H9 (cell line): ENCODE data around the gene ADAMTS5. TPM values are rescaled to one million over a fixed set of nuclear protein-coding genes. Genes with fewer than 3 reads are reported as not detected.

Experiments used
- DNase-seq: peaks from one replicate; pipeline ENCODE4 v3.0.0-alpha.2; 2017
- H2AFZ ChIP-seq: one replicate; pipeline ENCODE4 v1.6.1; 2013; ENCODE audit warnings: mild to moderate bottlenecking, low read length, control low read depth, moderate library complexity
- H2AK5ac ChIP-seq: 2 replicates; pipeline ENCODE4 v1.6.1; 2013; ENCODE audit warnings: low read length, control low read depth, mixed read lengths; ENCODE audit not compliant: insufficient read length
- H2BK120ac ChIP-seq: one replicate; pipeline ENCODE4 v1.6.1; 2013; ENCODE audit warnings: low read depth, mild to moderate bottlenecking, low read length, control low read depth, inconsistent platforms; ENCODE audit not compliant: poor library complexity, severe bottlenecking
- H2BK12ac ChIP-seq: 2 replicates; pipeline ENCODE4 v1.6.1; 2013; ENCODE audit warnings: low read length, control low read depth, mixed read lengths, low read depth; ENCODE audit not compliant: insufficient read length
- H2BK15ac ChIP-seq: 2 replicates; pipeline ENCODE4 v1.6.1; 2013; ENCODE audit warnings: low read depth, low read length, control low read depth
- H2BK20ac ChIP-seq: one replicate; pipeline ENCODE4 v1.6.1; 2013; ENCODE audit warnings: low read depth, mild to moderate bottlenecking, low read length, control low read depth, inconsistent platforms; ENCODE audit not compliant: poor library complexity, severe bottlenecking
- H2BK5ac ChIP-seq: 2 replicates; pipeline ENCODE4 v1.6.1; 2013; ENCODE audit warnings: low read length, control low read depth, mixed read lengths; ENCODE audit not compliant: insufficient read length
- H3K14ac ChIP-seq: 2 replicates; pipeline ENCODE4 v1.6.1; 2013; ENCODE audit warnings: low read length, control low read depth; ENCODE audit not compliant: insufficient read depth
- H3K18ac ChIP-seq: 2 replicates; pipeline ENCODE4 v1.6.1; 2013; ENCODE audit warnings: low read depth, mild to moderate bottlenecking, mixed read lengths, low read length, control low read depth; ENCODE audit not compliant: insufficient read length
- H3K23ac ChIP-seq: 2 replicates; pipeline ENCODE4 v1.6.1; 2013; ENCODE audit warnings: low read length, control low read depth, mixed read lengths, low read depth; ENCODE audit not compliant: insufficient read length
- H3K23me2 ChIP-seq: 2 replicates; pipeline ENCODE4 v1.6.1; 2013; ENCODE audit warnings: low read depth, mild to moderate bottlenecking, mixed read lengths, low read length, control low read depth; ENCODE audit not compliant: insufficient read length, poor library complexity, severe bottlenecking
- H3K27ac ChIP-seq: 2 replicates; pipeline ENCODE4 v1.5.1; 2013; ENCODE audit warnings: low read length, control low read depth, mixed read lengths, low read depth; ENCODE audit not compliant: insufficient read length
- H3K27me3 ChIP-seq: 2 replicates; pipeline ENCODE4 v1.6.1; 2013; ENCODE audit warnings: low read length, control low read depth, inconsistent platforms; ENCODE audit not compliant: insufficient read depth
- H3K4ac ChIP-seq: 2 replicates; pipeline ENCODE4 v1.6.1; 2013; ENCODE audit warnings: low read depth, mild to moderate bottlenecking, control low read depth, inconsistent platforms, low read length, moderate library complexity
- H3K4me1 ChIP-seq: 2 replicates; pipeline ENCODE4 v1.6.1; 2013; ENCODE audit warnings: low read length, control low read depth, inconsistent platforms; ENCODE audit not compliant: insufficient read depth
- H3K4me2 ChIP-seq: 2 replicates; pipeline ENCODE4 v1.6.1; 2013; ENCODE audit warnings: low read length, control low read depth, mixed read lengths; ENCODE audit not compliant: insufficient read length, insufficient read depth
- H3K56ac ChIP-seq: 2 replicates; pipeline ENCODE4 v1.6.1; 2013; ENCODE audit warnings: low read depth, mild to moderate bottlenecking, mixed read lengths, low read length, control low read depth; ENCODE audit not compliant: insufficient read length
- H3K79me1 ChIP-seq: 2 replicates; pipeline ENCODE4 v1.6.1; 2013; ENCODE audit warnings: low read depth, mild to moderate bottlenecking, moderate library complexity, low read length, control low read depth, inconsistent platforms; ENCODE audit not compliant: insufficient read depth, poor library complexity, severe bottlenecking
- H3K79me2 ChIP-seq: 2 replicates; pipeline ENCODE4 v1.6.1; 2013; ENCODE audit warnings: low read length, control low read depth, inconsistent platforms; ENCODE audit not compliant: insufficient read depth
- H3K9ac ChIP-seq: 2 replicates; pipeline ENCODE4 v1.6.1; 2013; ENCODE audit warnings: low read length, control low read depth, mixed read lengths; ENCODE audit not compliant: insufficient read length; ENCODE audit errors: extremely low read depth
- H3K9me3 ChIP-seq: one replicate; pipeline ENCODE4 v1.6.1; 2013; ENCODE audit warnings: low read depth, low read length, inconsistent platforms; ENCODE audit not compliant: control insufficient read depth
- H3T11ph ChIP-seq: one replicate; pipeline ENCODE4 v1.6.1; 2013; ENCODE audit warnings: mild to moderate bottlenecking, low read length, control low read depth, inconsistent platforms
- H4K20me1 ChIP-seq: one replicate; pipeline ENCODE4 v1.6.1; 2013; ENCODE audit not compliant: control insufficient read depth, insufficient read length, insufficient read depth
- H4K5ac ChIP-seq: 2 replicates; pipeline ENCODE4 v1.6.1; 2013; ENCODE audit warnings: low read depth, mild to moderate bottlenecking, mixed read lengths, low read length, control low read depth; ENCODE audit not compliant: insufficient read length
- H4K8ac ChIP-seq: replicated peaks from 2 replicates; pipeline ENCODE4 v1.6.1; 2013; ENCODE audit warnings: low read length, control low read depth, mixed read lengths, low read depth; ENCODE audit not compliant: insufficient read length
- H4K91ac ChIP-seq: 2 replicates; pipeline ENCODE4 v1.6.1; 2013; ENCODE audit warnings: low read depth, mild to moderate bottlenecking, moderate library complexity, mixed read lengths, low read length, control low read depth; ENCODE audit not compliant: insufficient read length
- H3K27ac Mint-ChIP-seq, 3 experiments: 2 replicates in 2 of 3; 3 replicates in 1 of 3; pipeline ENCODE4 v1.8.0; 2020 to 2021; ENCODE audit warnings: mixed read lengths in 3 of 3, mild to moderate bottlenecking in 1 of 3, moderate library complexity in 1 of 3
- H3K27me3 Mint-ChIP-seq: 2 replicates; pipeline ENCODE4 v1.8.0; 2021; ENCODE audit warnings: low read depth, mild to moderate bottlenecking, moderate library complexity, mixed read lengths
- H3K36me3 Mint-ChIP-seq, 3 experiments: 2 replicates in 2 of 3; 3 replicates in 1 of 3; pipeline ENCODE4 v1.8.0; 2020 to 2021; ENCODE audit warnings: low read depth in 3 of 3, mixed read lengths in 3 of 3; ENCODE audit not compliant: insufficient read depth in 1 of 3
- H3K4me1 Mint-ChIP-seq, 2 experiments: 2 replicates each; pipeline ENCODE4 v1.8.0; 2020; ENCODE audit warnings: mixed read lengths in 2 of 2
- H3K4me3 Mint-ChIP-seq, 2 experiments: 2 replicates in 1 of 2; 3 replicates in 1 of 2; pipeline ENCODE4 v1.8.0; 2020 to 2021; ENCODE audit warnings: mild to moderate bottlenecking in 2 of 2, mixed read lengths in 2 of 2, moderate library complexity in 1 of 2
- H3K9me3 Mint-ChIP-seq, 2 experiments: 2 replicates in 1 of 2; 3 replicates in 1 of 2; pipeline ENCODE4 v1.8.0; 2020; ENCODE audit warnings: mild to moderate bottlenecking in 2 of 2, mixed read lengths in 2 of 2, moderate library complexity in 1 of 2
- CTCF ChIP-seq: fragments of 200-600 bp; sonication (generic); conservative IDR thresholded peaks from 3 replicates; pipeline ENCODE4 v1.8.0; 2021; ENCODE audit warnings: antibody characterized with exemption, mild to moderate bottlenecking
- WGBS: extraction: QIAGEN DNeasy Blood & Tissue Kit; methylation state at CpG from one replicate; pipeline ENCODE4 v1.1.7; 2013; ENCODE audit warnings: missing lambda C conversion rate, low lambda C conversion rate, mixed read lengths; ENCODE audit not compliant: insufficient read length; ENCODE audit errors: extremely low coverage; 5-methylcytosine and 5-hydroxymethylcytosine counted together
- total RNA-seq: library from RNA; stranded (reverse); gene quantifications from 2 replicates; pipeline ENCODE4 v1.2.1, GENCODE V29; 2021

The ADAMTS5 gene
- total RNA-seq, 1 experiment from 2014 or later: 0.90 TPM

- Histone ChIP-seq H2BK5ac (no peak overlapping the region), H3K23me2 (no peaks in the 10 kb centered on the region), H3K14ac (no peak overlapping the region), H4K8ac (no peak overlapping the region), H3K9me3 (no peaks in the 10 kb centered on the region), H2BK120ac (no peak overlapping the region), H3T11ph (no peak overlapping the region), H3K27ac (peak overlapping the region; percentile 29), H2BK15ac (no peak overlapping the region), H3K4ac (no peak overlapping the region), H3K27me3 (no peaks in the 10 kb centered on the region), H3K4me2 (no peak overlapping the region), H3K56ac (no peak overlapping the region), H3K79me2 (no peaks in the 10 kb centered on the region), H3K79me1 (no peaks in the 10 kb centered on the region), H4K20me1 (no peaks in the 10 kb centered on the region), H4K5ac (no peak overlapping the region), H2AFZ (no peak overlapping the region), H3K23ac (no peak overlapping the region), H3K9ac (no peak overlapping the region), H2AK5ac (no peak overlapping the region), H2BK20ac (no peak overlapping the region), H3K18ac (no peak overlapping the region), H4K91ac (no peak overlapping the region), H3K4me1 (peaks cover 2% of the 10 kb centered on the region; the same call in 1 of the 2 replicates), H2BK12ac (no peak overlapping the region)
- Mint-ChIP-seq H3K4me1 (peaks cover 17 to 18% of the 10 kb centered on the region in 2 experiments), H3K27ac (peak overlapping the region; percentile 81 to 84 (median 84); a peak in 6 of 7 replicates), H3K36me3 (peaks cover 0 to 10% (median 3%) of the 10 kb centered on the region in 3 experiments; a peak in 2 of 7 replicates), H3K27me3 (no peaks in the 10 kb centered on the region), H3K4me3 (no peak overlapping the region), H3K9me3 (no peaks in the 10 kb centered on the region; a peak in 2 of 5 replicates)
- no peak for TF ChIP-seq CTCF
- WGBS: no CpG with 5 or more reads among the region's 4 CpGs
- DNase-seq: no peak
Observed at GRCh38 chr21:26925636-26926035, 41.3 kb downstream of the ADAMTS5 start.
